ENCODE measurements around the gene DTD1.

The DTD1 gene

DNA sequence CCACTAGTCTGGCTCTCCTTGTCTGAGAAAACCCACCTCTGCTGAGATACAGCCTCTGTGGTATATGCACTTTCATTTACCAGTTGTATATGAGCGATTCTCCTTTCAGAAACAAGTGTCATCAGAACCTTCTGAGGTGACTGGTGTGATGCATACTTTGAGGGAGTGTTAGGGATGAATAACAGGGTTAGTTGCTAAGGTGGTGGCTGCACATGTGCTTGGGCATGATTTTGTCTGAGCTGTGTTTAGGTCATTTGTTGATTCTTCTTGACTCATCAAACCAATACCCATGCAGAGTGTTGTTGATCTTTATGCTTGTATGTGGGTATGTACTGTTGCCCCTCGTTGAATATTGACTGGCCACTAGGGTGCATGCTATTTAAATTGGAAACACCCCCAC is 25.7 kb downstream of the DTD1 start:
- Histone ChIP-seq H3K27me3 (ENCODE audit: low read length) (no peaks in the 10 kb centered on the region), H3K4me2 (ENCODE audit: low read depth, low read length, poor library complexity, severe bottlenecking) (no peak overlapping the region)

DNA sequence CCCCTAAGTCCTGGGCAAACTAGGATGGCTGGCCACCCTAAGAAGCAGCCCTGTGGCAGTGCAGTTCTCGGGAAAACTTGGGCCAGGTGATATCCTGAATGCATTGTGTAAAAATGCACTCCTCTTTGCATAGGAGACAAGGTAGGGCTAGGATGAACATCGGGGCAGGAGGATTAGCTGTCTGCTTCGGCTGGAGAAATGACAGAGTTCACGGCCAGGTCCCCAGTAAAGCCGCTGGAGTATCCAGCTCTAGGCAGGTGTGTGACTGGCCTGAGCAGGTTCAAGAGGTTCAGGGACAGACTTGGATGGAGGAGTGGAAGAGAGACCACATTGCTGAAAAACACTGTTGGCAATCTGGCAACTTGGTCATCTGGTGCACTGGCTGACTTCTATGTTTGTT is 26.4 kb downstream of the DTD1 start:
- Histone ChIP-seq H3K27ac (ENCODE audit: low read depth, low read length) (no peak overlapping the region), H3K79me2 (ENCODE audit: insufficient read depth, low read length) (no peaks in the 10 kb centered on the region), H3K9me3 (ENCODE audit: insufficient read depth, low read length) (no peaks in the 10 kb centered on the region), H3K9me2 (replicated peaks; ENCODE audit: insufficient read depth, low read length) (no peaks in the 10 kb centered on the region), H3K36me3 (ENCODE audit: low read length) (no peaks in the 10 kb centered on the region), H4K20me1 (ENCODE audit: low read depth, low read length) (no peaks in the 10 kb centered on the region), H3K9ac (ENCODE audit: low read length) (no peak overlapping the region), H3K4me2 (ENCODE audit: low read depth, low read length, poor library complexity, severe bottlenecking) (no peak overlapping the region), H2AFZ (ENCODE audit: low read depth, low read length, severe bottlenecking) (no peak overlapping the region), H3K4me3 (ENCODE audit: insufficient read depth, low read length, poor library complexity, severe bottlenecking) (no peak overlapping the region), H3K27me3 (ENCODE audit: low read length) (no peaks in the 10 kb centered on the region), H3F3A (ENCODE audit: insufficient read depth) (no peaks in the 10 kb centered on the region)
- TF ChIP-seq, protein P1, sequence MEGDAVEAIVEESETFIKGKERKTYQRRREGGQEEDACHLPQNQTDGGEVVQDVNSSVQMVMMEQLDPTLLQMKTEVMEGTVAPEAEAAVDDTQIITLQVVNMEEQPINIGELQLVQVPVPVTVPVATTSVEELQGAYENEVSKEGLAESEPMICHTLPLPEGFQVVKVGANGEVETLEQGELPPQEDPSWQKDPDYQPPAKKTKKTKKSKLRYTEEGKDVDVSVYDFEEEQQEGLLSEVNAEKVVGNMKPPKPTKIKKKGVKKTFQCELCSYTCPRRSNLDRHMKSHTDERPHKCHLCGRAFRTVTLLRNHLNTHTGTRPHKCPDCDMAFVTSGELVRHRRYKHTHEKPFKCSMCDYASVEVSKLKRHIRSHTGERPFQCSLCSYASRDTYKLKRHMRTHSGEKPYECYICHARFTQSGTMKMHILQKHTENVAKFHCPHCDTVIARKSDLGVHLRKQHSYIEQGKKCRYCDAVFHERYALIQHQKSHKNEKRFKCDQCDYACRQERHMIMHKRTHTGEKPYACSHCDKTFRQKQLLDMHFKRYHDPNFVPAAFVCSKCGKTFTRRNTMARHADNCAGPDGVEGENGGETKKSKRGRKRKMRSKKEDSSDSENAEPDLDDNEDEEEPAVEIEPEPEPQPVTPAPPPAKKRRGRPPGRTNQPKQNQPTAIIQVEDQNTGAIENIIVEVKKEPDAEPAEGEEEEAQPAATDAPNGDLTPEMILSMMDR (IDR thresholded peaks at IDR 0.05; ENCODE audit: insufficient read depth, low read length, poor library complexity, severe bottlenecking) = no peak
- no peak for TF ChIP-seq EZH2phosphoT487 (conservative IDR thresholded peaks at IDR 0.05; ENCODE audit: low read length)

More for the DNA sequence above, 25.7 kb downstream of the DTD1 start:
- Histone ChIP-seq H3K9me2 (replicated peaks; ENCODE audit: insufficient read depth, low read length) (no peaks in the 10 kb centered on the region), H3K9me3 (ENCODE audit: insufficient read depth, low read length) (no peaks in the 10 kb centered on the region), H4K20me1 (ENCODE audit: low read depth, low read length) (no peaks in the 10 kb centered on the region), H3K79me2 (ENCODE audit: insufficient read depth, low read length) (no peaks in the 10 kb centered on the region), H2AFZ (ENCODE audit: low read depth, low read length, severe bottlenecking) (no peak overlapping the region), H3K4me3 (ENCODE audit: insufficient read depth, low read length, poor library complexity, severe bottlenecking) (no peak overlapping the region), H3K27ac (ENCODE audit: low read depth, low read length) (no peak overlapping the region), H3F3A (ENCODE audit: insufficient read depth) (no peaks in the 10 kb centered on the region), H3K36me3 (ENCODE audit: low read length) (no peaks in the 10 kb centered on the region), H3K9ac (ENCODE audit: low read length) (no peak overlapping the region)
- TF ChIP-seq, protein P1 (IDR thresholded peaks at IDR 0.05; ENCODE audit: insufficient read depth, low read length, poor library complexity, severe bottlenecking) = no peak
- no peak for TF ChIP-seq EZH2phosphoT487 (conservative IDR thresholded peaks at IDR 0.05; ENCODE audit: low read length)

DNA sequence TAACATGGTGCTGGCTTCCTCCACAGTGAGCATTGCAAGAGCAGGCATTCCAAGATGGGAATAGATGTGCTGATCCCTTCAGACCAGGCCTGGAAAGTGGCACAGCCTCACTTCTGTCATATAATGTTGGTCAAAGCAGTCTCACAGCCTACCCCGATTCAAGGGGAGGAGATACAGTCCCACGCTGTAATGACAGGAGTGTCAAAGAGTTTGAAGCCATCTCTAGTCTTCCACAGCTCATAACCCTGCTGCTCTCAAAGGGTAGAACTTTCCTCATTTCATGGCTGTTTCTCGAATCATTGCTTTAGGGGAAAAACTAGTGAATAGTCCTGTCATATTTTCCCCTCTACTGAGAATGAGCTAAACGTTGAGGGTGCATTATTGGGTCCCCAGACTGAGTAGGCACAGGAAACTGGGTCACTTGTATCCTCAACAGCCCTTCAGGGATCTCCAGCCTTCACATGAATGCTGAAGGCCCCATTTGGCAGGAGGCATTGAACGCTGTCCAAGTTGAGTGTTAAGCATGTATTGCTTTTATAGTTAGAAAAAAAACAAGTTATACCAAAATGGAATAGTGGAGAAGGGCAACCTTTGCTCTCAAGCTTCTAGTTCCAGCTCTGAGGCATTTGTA is 27.3 kb downstream of the DTD1 start:
- Histone ChIP-seq H3K27me3 (ENCODE audit: low read length) (no peaks in the 10 kb centered on the region), H3F3A (ENCODE audit: insufficient read depth) (no peaks in the 10 kb centered on the region), H3K9me2 (replicated peaks; ENCODE audit: insufficient read depth, low read length) (no peaks in the 10 kb centered on the region), H2AFZ (ENCODE audit: low read depth, low read length, severe bottlenecking) (no peak overlapping the region), H3K27ac (ENCODE audit: low read depth, low read length) (no peak overlapping the region), H3K36me3 (ENCODE audit: low read length) (no peaks in the 10 kb centered on the region), H3K9me3 (ENCODE audit: insufficient read depth, low read length) (no peaks in the 10 kb centered on the region), H4K20me1 (ENCODE audit: low read depth, low read length) (no peaks in the 10 kb centered on the region), H3K4me2 (ENCODE audit: low read depth, low read length, poor library complexity, severe bottlenecking) (no peak overlapping the region), H3K79me2 (ENCODE audit: insufficient read depth, low read length) (no peaks in the 10 kb centered on the region), H3K4me3 (ENCODE audit: insufficient read depth, low read length, poor library complexity, severe bottlenecking) (no peak overlapping the region), H3K9ac (ENCODE audit: low read length) (no peak overlapping the region)
- TF ChIP-seq, protein P1 (IDR thresholded peaks at IDR 0.05; ENCODE audit: insufficient read depth, low read length, poor library complexity, severe bottlenecking) = no peak

Measured in SU-DHL-6 (cell line).